Amniotic epithelial cell (primary cell): ENCODE data around the gene ACSL4.

Experiments
- DNase-seq: peaks from one replicate; pipeline ENCODE4 v3.0.0-alpha.2; 2010; ENCODE audit warnings: low read depth

Gene ACSL4

DNA sequence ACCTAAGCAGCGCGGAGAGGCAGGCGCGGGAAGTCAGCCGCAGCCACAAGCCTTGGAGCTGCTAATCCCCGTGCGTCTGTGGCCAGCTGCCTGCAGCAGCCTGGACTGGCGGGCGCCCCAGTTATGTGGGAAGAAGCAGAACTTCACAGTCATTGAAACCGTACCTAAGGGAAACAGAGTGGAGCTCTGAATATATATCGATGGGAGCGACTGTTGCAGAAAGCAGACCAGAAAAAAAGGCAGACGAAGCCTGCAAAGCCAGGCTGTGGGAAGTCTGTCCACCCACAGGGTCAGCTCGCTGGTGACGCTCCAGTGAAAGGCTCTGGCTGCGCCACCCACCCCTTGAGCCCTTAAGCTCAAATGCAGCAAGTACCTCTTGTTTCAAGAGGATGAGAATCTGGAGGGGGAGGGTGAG, 132.8 kb downstream of the ACSL4 start:
- DNase-seq: peak; percentile 24

DNA sequence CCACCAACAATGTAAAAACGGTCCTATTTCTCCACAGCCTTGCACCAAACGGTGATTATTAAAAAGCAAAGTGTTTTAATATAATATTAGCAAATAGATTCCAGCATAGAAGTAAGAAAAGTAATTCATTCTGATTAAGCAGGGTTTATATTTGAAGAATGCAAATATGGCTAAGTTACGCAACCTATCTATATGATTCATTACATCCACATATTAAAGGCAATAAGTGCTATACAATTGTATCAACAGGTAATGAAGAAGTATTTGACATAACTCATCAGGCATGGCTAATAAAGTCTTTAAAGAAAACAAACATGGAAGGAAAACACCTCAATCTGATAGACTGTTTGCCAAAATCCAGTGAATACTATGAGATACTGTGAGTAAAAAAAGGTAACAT, 137.0 kb downstream of the ACSL4 start:
- DNase-seq: no peak
